ENCODE results near the gene FAM149B1. TPM values are rescaled to one million over a fixed set of nuclear protein-coding genes. Genes with fewer than 3 reads are reported as not detected.

The FAM149B1 gene
- polyA plus RNA-seq, 3 donors from 2014 or later, result 4.0 to 4.9 (median 4.5) TPM

DNA sequence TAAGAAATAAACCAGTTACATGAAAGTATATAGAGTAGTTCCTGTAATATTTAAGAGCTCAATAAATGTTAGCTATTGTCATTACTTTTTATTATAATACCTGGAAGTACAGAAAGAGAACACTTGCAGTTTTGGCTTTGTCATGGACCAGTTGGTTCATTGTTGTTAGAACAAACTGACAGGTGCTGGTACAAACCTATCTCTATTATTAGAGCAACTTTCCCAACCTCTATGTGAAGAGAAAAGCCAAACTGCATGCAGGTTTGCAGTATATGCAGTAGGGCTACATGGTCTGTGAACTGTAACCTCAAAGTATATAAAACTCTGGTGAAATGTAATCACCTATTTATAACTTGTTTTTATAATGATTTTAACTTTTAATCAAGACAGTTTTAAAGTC, 58.7 kb downstream of the FAM149B1 start:
- peaks cover 0 to 2% (median 0%) of the 10 kb centered on the region in 3 donors for H3K27me3 Mint-ChIP-seq (ENCODE audit: low read depth in 3 of 3)
- H3K9me3 Mint-ChIP-seq, result no peaks in the 10 kb centered on the region
- no peaks in the 10 kb centered on the region for H3K4me1 Mint-ChIP-seq
- no peak overlapping the region for H3K4me3 Mint-ChIP-seq
- peaks cover 0 to 11% (median 5%) of the 10 kb centered on the region in 3 donors for H3K36me3 Mint-ChIP-seq
- DNase-seq, result no peak
- H3K27ac Mint-ChIP-seq, result no peak overlapping the region

DNA sequence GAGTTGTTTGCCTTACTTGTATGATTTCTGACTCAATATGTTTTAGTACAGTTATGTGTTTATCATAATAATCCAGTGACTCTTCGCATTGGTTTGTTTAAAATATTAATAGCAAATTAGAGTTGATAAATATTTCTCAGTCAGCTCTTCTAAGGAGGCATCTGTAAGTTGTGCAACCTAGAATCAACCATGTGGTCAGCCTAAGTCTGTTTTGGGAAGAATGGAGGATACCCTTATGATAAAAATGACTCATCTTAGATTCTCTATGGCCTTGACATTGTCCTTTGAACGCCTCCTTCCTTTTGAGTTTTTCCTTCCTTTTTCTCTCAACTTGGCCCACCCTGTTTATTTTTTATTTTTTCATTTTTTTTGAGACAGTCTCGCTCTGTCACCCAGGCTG, 60.3 kb downstream of the FAM149B1 start:
- Mint-ChIP-seq H3K27ac (peak overlapping the region in 1 of 6 donors; percentile 31), H3K27me3 (ENCODE audit: low read depth in 3 of 3) (peaks cover 0 to 2% (median 0%) of the 10 kb centered on the region in 3 donors), H3K9me3 (no peaks in the 10 kb centered on the region), H3K4me3 (no peak overlapping the region), H3K4me1 (no peaks in the 10 kb centered on the region), H3K36me3 (peaks cover 0 to 11% (median 8%) of the 10 kb centered on the region in 3 donors)
- DNase-seq, result no peak

DNA sequence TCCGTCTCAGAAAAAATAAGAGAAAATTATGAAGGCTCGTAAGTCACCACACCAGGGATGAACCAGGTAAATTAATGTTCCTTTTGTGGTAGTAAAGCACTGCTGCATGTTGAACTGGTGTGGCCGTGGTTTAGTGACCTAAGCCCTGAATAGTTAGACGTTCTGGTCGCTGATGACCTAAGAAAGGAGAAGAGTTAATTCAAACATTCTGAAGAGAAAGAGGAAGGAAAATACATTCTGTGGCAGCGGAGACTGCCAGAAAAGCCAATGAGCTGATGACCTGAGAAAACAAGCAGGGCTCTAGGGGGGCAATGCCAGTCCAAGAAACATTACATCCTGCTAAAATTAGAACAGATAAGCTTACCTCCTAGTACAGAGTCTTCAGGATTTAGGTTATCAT, 61.6 kb downstream of the FAM149B1 start:
- H3K4me1 Mint-ChIP-seq, result no peaks in the 10 kb centered on the region
- no peak overlapping the region for H3K4me3 Mint-ChIP-seq
- no peak overlapping the region for H3K27ac Mint-ChIP-seq

DNA sequence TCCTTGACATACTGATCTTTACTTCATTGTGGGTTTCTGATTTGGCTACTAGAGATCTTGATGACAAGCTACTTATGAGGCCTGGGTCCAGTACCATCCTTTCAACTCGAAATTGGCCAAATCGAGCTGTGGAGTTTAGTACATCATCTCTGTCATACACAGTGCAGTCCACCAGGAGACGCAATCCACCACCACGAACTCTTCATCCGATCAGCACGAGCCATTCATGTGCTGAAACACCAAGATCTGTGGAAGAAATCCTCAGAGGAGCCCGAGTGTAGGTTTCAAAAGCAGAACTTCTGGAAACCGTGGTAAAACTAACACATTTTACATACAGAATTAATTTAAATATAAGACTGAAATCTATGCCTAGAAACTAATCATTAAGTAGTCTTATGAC, 65.0 kb downstream of the FAM149B1 start:
- peak overlapping the region in 2 of 6 donors; percentile 3 to 5 for H3K27ac Mint-ChIP-seq
- no peaks in the 10 kb centered on the region for H3K4me1 Mint-ChIP-seq
- H3K36me3 Mint-ChIP-seq, result peaks cover 0 to 12% (median 11%) of the 10 kb centered on the region in 3 donors
- H3K4me3 Mint-ChIP-seq, result no peak overlapping the region
- no peaks in the 10 kb centered on the region for H3K9me3 Mint-ChIP-seq
- peaks cover 0 to 2% (median 0%) of the 10 kb centered on the region in 3 donors for H3K27me3 Mint-ChIP-seq (ENCODE audit: low read depth in 3 of 3)
- DNase-seq, result no peak

More for the DNA sequence above, 61.6 kb downstream of the FAM149B1 start:
- H3K36me3 Mint-ChIP-seq, result peaks cover 0 to 11% (median 8%) of the 10 kb centered on the region in 3 donors
- no peaks in the 10 kb centered on the region for H3K9me3 Mint-ChIP-seq
- no peak for DNase-seq
- H3K27me3 Mint-ChIP-seq (ENCODE audit: low read depth in 3 of 3), result peaks cover 0 to 2% (median 0%) of the 10 kb centered on the region in 3 donors

DNA sequence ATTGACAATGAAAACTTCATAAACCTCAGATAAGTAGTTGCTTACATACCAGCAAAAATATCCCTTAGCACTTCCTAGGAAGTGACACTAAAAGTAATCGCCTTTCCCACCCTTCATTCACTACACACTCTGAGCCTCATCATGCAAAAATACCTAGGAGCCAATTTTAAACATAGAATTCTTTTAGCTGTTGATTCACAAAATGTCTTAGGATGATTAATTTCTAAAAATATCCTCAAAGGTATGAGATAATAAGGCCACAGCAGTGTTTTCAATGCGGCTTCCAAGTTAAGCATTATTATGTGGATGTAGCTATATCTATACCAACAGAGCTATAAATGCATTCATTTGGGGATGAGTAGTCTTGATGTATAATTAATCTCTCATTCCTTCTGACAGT, 66.0 kb downstream of the FAM149B1 start:
- no peaks in the 10 kb centered on the region for H3K4me1 Mint-ChIP-seq
- no peak overlapping the region for H3K4me3 Mint-ChIP-seq
- H3K27me3 Mint-ChIP-seq (ENCODE audit: low read depth in 3 of 3), result no peaks in the 10 kb centered on the region
- no peak for DNase-seq
- peaks cover 0 to 12% (median 8%) of the 10 kb centered on the region in 3 donors for H3K36me3 Mint-ChIP-seq
- no peaks in the 10 kb centered on the region for H3K9me3 Mint-ChIP-seq
- no peak overlapping the region for H3K27ac Mint-ChIP-seq

DNA sequence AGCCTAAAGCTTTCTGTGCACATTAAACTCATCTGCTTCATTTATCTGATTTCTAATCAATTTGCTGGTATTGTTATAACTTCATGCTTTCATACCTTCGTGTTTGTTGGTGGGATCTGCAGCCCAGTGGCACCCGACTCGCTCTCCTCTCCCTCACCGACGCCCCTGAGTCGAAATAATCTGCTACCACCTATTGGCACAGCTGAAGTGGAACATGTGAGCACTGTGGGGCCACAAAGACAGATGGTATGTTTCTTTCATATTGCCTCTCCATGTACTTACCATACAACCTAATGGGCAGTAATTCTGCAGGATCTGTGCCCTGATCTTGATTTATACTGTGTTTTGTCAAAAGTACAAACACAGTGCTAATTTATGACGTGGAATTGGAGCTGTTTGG, 66.8 kb downstream of the FAM149B1 start:
- Mint-ChIP-seq H3K9me3 (no peaks in the 10 kb centered on the region), H3K4me1 (no peaks in the 10 kb centered on the region), H3K4me3 (no peak overlapping the region), H3K27me3 (ENCODE audit: low read depth in 3 of 3) (no peaks in the 10 kb centered on the region), H3K27ac (peak overlapping the region in 1 of 6 donors; percentile 47), H3K36me3 (peaks cover 0 to 9% (median 8%) of the 10 kb centered on the region in 3 donors)
- DNase-seq, result no peak

DNA sequence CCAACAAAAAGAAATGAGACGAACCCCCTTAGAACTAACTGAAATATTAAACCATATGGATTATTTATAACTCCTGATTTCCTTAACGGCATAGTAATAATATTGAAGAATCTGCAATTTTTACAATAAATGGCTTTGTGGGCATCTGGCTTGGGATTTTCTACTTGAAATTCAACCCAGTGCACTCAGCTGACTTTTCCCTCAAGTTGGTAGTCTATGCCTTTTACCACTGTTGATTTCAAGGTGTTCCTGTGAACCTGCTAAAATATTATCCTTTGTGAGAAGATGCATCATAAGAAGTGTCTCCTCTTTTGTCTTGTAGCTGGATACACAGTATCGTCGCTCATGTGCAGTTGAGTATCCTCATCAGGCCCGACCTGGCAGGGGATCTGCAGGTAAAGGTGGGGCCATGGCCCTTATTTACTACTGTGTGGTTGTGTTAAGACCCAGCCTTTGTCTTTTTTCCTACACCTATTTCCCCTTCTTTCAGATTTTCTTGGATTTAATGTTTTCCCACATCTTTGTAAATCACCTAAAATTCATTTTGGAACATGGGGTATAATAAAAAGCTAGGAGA, 71.2 kb downstream of the FAM149B1 start:
- H3K27ac Mint-ChIP-seq, result no peak overlapping the region
- peaks cover 0 to under 1% of the 10 kb centered on the region in 2 donors for H3K4me1 Mint-ChIP-seq
- DNase-seq, result no peak
- H3K4me3 Mint-ChIP-seq, result no peak overlapping the region
- no peaks in the 10 kb centered on the region for H3K27me3 Mint-ChIP-seq (ENCODE audit: low read depth in 3 of 3)
- H3K9me3 Mint-ChIP-seq, result no peaks in the 10 kb centered on the region
- H3K36me3 Mint-ChIP-seq, result peaks cover 10 to 23% (median 17%) of the 10 kb centered on the region in 3 donors

DNA sequence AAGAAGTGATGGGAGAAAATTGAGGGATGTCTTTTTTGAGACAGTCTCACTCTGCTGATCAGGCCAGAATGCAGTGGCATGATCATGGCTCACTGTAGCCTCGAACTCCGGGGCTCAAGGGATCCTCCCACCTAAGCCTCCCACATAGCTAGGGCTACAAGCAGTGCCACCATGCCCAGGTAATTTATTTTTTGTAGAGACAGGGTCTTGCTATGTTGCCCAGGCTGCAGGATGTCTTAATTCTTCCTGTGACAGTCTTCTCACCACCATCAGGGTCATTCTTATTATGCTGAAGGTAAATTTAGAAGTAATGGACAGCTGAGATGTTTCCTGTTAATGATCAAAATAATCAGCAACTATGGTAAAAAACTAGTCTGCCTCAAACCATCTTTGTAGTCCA, 72.0 kb downstream of the FAM149B1 start:
- Mint-ChIP-seq H3K27me3 (ENCODE audit: low read depth in 3 of 3) (no peaks in the 10 kb centered on the region), H3K27ac (peak overlapping the region in 1 of 6 donors; percentile 50), H3K4me3 (no peak overlapping the region), H3K36me3 (peaks cover 10 to 23% (median 21%) of the 10 kb centered on the region in 3 donors), H3K9me3 (no peaks in the 10 kb centered on the region), H3K4me1 (peaks cover 0 to 9% of the 10 kb centered on the region in 2 donors)
- no peak for DNase-seq

DNA sequence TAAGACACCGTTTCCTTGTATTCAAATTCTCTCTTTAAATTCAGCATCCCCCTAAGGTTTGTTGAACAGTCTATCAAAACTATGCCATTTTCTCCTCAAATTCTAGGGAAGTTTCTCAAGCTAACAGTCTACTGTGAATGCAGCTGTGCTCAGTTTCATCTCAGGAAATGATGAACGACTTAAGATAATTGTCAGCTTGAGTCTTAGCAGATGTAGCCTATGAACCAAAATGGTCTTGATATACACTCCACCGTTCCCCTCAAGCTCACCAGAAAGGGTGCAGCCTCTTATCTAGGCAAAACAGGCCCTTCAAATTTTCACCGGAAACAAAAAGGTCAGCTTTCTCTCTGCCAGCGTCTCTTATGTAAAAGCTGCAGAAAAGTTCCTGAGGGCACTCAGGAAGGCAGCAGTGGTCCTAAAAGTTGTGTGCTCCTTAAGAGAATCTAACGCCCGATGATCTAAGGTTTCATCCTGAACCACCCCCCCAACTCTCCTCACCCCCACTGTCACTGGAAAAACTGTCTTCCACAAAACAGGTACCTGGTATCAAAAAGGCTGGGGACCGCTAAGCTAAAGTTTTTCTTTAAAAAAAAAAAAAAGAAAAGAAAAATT, 77.1 kb downstream of the FAM149B1 start:
- peak overlapping the region in 2 of 5 donors; percentile 27 to 28 for H3K4me3 Mint-ChIP-seq
- no peak for DNase-seq
- H3K36me3 Mint-ChIP-seq, result peaks cover 10 to 29% (median 21%) of the 10 kb centered on the region in 3 donors
- H3K9me3 Mint-ChIP-seq, result no peaks in the 10 kb centered on the region
- H3K27me3 Mint-ChIP-seq (ENCODE audit: low read depth in 3 of 3), result peaks cover 3 to 9% (median 5%) of the 10 kb centered on the region in 3 donors
- peak overlapping the region in 3 of 6 donors; percentile 7 to 85 (median 19) for H3K27ac Mint-ChIP-seq
- H3K4me1 Mint-ChIP-seq, result peaks cover 23 to 46% of the 10 kb centered on the region in 2 donors

DNA sequence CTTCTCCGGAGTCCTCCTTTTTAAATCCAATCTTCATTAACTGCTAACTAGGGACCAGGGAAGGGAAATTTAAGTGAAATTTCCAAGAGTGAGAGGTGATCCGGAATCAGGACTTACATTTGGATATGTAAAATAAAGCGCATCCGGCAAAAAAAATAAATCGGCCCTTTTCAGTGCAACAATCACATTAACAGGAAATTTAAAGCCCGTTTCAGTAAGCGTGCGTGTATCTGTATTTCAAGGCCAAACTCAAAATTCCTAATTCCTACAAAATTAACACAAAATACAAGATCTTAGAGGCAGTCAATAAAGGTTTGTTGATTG, 78.4 kb downstream of the FAM149B1 start:
- Mint-ChIP-seq H3K27me3 (ENCODE audit: low read depth in 3 of 3) (peaks cover 3 to 9% (median 7%) of the 10 kb centered on the region in 3 donors), H3K9me3 (no peaks in the 10 kb centered on the region), H3K27ac (peak overlapping the region; percentile 83 to 95 (median 94)), H3K36me3 (peaks cover 15 to 29% (median 18%) of the 10 kb centered on the region in 3 donors), H3K4me3 (peak overlapping the region; percentile 89 to 98 (median 95)), H3K4me1 (peaks cover 32 to 57% of the 10 kb centered on the region in 2 donors)
- no peak for DNase-seq

DNA sequence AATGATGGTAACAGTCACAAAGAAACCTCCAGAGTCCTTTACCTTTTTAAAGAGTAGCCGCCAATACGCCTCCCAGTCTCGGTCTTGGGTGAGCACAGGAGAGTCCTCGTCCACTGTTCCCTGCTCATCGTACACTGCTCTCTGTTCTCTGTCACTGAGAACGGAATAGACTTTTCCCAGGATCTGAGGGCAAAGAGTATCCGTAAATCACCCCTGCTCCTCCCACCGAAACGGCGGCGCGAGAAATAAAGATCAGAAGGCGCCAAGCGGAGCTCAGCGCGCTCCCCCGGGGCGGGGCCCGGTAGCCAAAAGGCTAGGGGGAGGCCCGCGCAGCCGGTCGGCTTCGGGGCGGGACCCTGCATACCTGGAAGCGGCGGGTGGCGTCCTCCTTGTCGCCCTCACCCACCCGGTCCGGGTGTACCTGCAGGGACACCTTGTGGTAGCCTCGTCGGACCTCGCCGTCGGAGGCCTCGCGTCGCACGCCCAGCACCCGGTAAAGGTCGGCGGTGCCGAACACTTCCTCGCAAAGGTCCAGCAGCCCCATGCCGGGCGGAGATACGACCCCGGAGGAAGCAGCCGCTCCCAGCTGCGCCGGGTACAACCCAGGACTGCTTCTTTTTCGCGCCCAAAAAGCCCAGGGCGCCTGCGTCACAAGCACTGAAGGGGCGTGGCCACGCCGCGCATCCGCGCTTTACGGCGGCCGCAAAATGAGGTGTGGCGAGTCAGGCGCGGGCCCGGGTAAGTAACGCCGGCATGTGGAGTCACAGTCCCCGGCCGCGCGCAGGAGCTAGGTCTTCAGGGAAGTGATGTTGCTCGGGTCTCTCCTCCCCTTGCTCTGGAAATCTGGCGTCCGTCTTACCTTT, 79.0 kb downstream of the FAM149B1 start, which contains the start of gene DNAJC9:
Gene DNAJC9 (minus strand): TSS at position 610 of the 863 bp plus-strand sequence. CDS start 66 bp downstream, at position 544.
- H3K4me1 Mint-ChIP-seq, result peaks cover 37 to 63% of the 10 kb centered on the region in 2 donors
- H3K4me3 Mint-ChIP-seq, result peak within 1 kb of the TSS; percentile 89 to 98 (median 95)
- H3K27me3 Mint-ChIP-seq (ENCODE audit: low read depth in 3 of 3), result peaks cover 6 to 9% (median 7%) of the 10 kb centered on the region in 3 donors
- peak within 1 kb of the TSS; percentile 83 to 95 (median 94) for H3K27ac Mint-ChIP-seq
- H3K9me3 Mint-ChIP-seq, result no peaks in the 10 kb centered on the region
- H3K36me3 Mint-ChIP-seq, result peaks cover 15 to 29% (median 17%) of the 10 kb centered on the region in 3 donors
- DNase-seq, result peak; percentile 94 to 95 (median 94)

DNA sequence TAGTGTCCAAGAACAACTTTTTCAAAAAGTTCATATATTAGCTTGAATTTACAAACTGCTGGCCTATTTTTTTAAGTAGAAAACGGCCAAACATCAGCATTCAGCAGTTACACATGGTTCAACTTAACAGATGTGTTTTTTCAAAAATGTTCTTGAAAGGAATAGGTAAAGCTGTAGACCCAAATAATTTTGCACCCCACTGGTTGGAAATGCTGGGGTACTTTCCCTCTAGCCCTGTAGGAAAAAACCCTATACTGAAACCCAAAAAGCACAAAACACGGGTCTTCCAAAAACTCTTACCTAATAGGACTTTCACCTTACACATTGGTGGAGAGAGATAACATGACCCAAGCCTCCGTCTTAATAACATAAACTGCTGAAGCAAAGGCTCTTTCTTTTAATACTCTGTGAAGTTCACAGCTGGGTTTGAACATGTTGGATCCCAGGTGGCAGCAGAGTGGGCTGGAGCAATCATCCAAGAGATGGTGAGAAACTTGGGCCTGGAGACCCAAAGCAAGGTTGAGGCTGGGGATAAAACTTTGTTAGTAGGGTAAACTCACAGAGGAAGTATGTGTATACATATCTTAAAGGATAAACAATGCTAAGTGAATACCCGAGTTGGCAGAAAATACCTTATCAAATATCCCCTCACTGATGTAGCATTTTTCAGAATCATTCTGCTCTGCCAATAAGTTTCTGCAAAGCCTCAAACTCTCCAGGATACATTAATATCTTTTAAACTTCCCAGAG, 79.8 kb downstream of the FAM149B1 start:
- Mint-ChIP-seq H3K9me3 (no peaks in the 10 kb centered on the region), H3K36me3 (peaks cover 11 to 23% (median 14%) of the 10 kb centered on the region in 3 donors), H3K27ac (peak overlapping the region; percentile 83 to 95 (median 94)), H3K27me3 (ENCODE audit: low read depth in 3 of 3) (peaks cover 9 to 13% (median 11%) of the 10 kb centered on the region in 3 donors), H3K4me1 (peaks cover 45 to 71% of the 10 kb centered on the region in 2 donors), H3K4me3 (peak overlapping the region; percentile 89 to 98 (median 95))
- no peak for DNase-seq

DNA sequence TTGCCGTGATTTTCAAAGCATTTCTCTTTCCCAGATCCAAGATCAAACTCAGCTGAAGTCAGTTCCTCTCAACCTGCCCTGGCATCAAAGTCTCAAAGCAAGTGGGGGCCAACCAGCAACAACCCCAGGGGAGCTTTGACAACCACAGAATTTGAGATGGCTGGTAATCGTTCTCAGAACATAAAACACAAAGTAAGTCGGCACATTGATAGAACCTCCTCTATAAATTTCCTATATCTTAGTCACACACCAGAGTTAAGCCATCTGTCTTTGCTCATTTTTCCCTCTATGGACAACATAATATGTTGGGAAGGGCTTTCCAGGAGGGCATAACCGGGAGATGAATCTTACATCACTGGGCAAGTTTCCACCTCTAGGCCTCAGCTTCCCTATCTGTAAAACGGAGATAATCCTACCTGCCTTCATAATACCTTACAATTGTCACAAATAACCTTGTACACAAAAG, 80.4 kb downstream of the FAM149B1 start:
- Mint-ChIP-seq H3K27me3 (ENCODE audit: low read depth in 3 of 3) (peaks cover 9 to 14% (median 11%) of the 10 kb centered on the region in 3 donors), H3K4me3 (peak overlapping the region; percentile 49 to 89 (median 68)), H3K36me3 (peaks cover 7 to 17% (median 10%) of the 10 kb centered on the region in 3 donors), H3K9me3 (no peaks in the 10 kb centered on the region), H3K27ac (peak overlapping the region; percentile 28 to 95 (median 92)), H3K4me1 (peaks cover 51 to 77% of the 10 kb centered on the region in 2 donors)
- no peak for DNase-seq
